A549 (cell line): ENCODE data around the gene TMEM144. TPM values are rescaled to one million over a fixed set of nuclear protein-coding genes. Genes with fewer than 3 reads are reported as not detected.

ENCODE experiments used
- ATAC-seq, 2 experiments: fragments of 200-7000 bp in 1 of 2; fragments of >200 bp in 1 of 2; cut with Nextera tagmentation in 1 of 2; cut with Tn5 transposase in 1 of 2; 3 replicates each; pipeline versions ENCODE4 v1.8.0 to v1.9.1; 2018 to 2020; ENCODE audit warnings: mild to moderate bottlenecking in 1 of 2, moderate library complexity in 1 of 2
- CTCF ChIA-PET: fragments of 300-600 bp; sonication (Branson Sonifier 250); formaldehyde crosslinking; extraction: SDS; loops from one replicate; lab custom pipeline; 2021; ENCODE audit warnings: antibody characterized with exemption, inconsistent platforms; lab: Yijun Ruan, JAX
- POLR2A ChIA-PET: fragments of 350-600 bp; formaldehyde crosslinking; extraction: SDS; loops from one replicate; lab custom pipeline; 2021; ENCODE audit warnings: antibody characterized with exemption, inconsistent platforms; lab: Yijun Ruan, JAX
- DNase-seq, 2 experiments: peaks; one replicate each; pipeline versions ENCODE4 v3.0.0 to v3.0.0-alpha.2; 2011 to 2016; ENCODE audit warnings: low read depth in 1 of 2, low spot score in 1 of 2
- FAIRE-seq: peaks from 2 replicates; lab custom pipeline; 2011; peaks lifted over from hg19 to GRCh38; lab: Jason Lieb, UNC
- H3K27ac ChIP-seq, 2 experiments: fragments of >200 bp; sonication (Bioruptor Twin); formaldehyde crosslinking; 3 replicates each; pipeline ENCODE4 v1.5.1; 2016 to 2017
- H3K4me1 ChIP-seq: fragments of >200 bp; sonication (Bioruptor Twin); formaldehyde crosslinking; 3 replicates; pipeline ENCODE4 v1.6.1; 2016
- H3K4me2 ChIP-seq: fragments of >200 bp; sonication (Bioruptor Twin); formaldehyde crosslinking; 3 replicates; pipeline ENCODE4 v1.6.1; 2016
- H3K4me3 ChIP-seq: fragments of >200 bp; sonication (Bioruptor Twin); formaldehyde crosslinking; 3 replicates; pipeline ENCODE4 v1.5.1; 2016
- H3K9me3 ChIP-seq: fragments of >200 bp; sonication (Bioruptor Twin); formaldehyde crosslinking; 3 replicates; pipeline ENCODE4 v1.6.1; 2016
- CBX8 ChIP-seq: fragments of 200-600 bp; sonication (generic); IDR thresholded peaks from 2 replicates; pipeline ENCODE4 v1.6.1; 2016
- CHD2 ChIP-seq: fragments of 150-350 bp; IDR thresholded peaks from 2 replicates; pipeline ENCODE4 v1.6.1; 2014; ENCODE audit warnings: low read length; ENCODE audit not compliant: partially characterized antibody
- CHD4 ChIP-seq: fragments of 200-600 bp; sonication (generic); IDR thresholded peaks from 2 replicates; pipeline ENCODE4 v1.6.1; 2016; ENCODE audit warnings: antibody characterized with exemption, mild to moderate bottlenecking, borderline replicate concordance
- EHF ChIP-seq: fragments of 250-450 bp; sonication (Bioruptor Pico); IDR thresholded peaks from 2 replicates; pipeline ENCODE4 v1.5.0; 2020; ENCODE audit warnings: mild to moderate bottlenecking
- ESRRA ChIP-seq: fragments of 150-350 bp; IDR thresholded peaks from 2 replicates; pipeline ENCODE4 v1.6.1; 2014; ENCODE audit warnings: mild to moderate bottlenecking, low read length, borderline replicate concordance
- FOSB ChIP-seq: fragments of 250-450 bp; sonication (Bioruptor Pico); IDR thresholded peaks from 2 replicates; pipeline ENCODE4 v1.5.0; 2020; ENCODE audit warnings: mild to moderate bottlenecking, moderate library complexity
- GATA3 ChIP-seq: IDR thresholded peaks from 2 replicates; pipeline ENCODE4 v1.6.1; 2012; ENCODE audit warnings: borderline replicate concordance
- HOXB13 ChIP-seq: fragments of 250-450 bp; sonication (Bioruptor Pico); IDR thresholded peaks from 2 replicates; pipeline ENCODE4 v1.5.0; 2020; ENCODE audit warnings: low read depth, mild to moderate bottlenecking, moderate library complexity
- HOXB5 ChIP-seq: fragments of 250-450 bp; sonication (Bioruptor Pico); IDR thresholded peaks from 2 replicates; pipeline ENCODE4 v1.5.0; 2020; ENCODE audit warnings: mild to moderate bottlenecking, moderate library complexity
- JUN ChIP-seq, 2 experiments: fragments of >200 bp; sonication (Bioruptor Twin); formaldehyde crosslinking; IDR thresholded peaks; 2 replicates in 1 of 2; 3 replicates in 1 of 2; pipeline ENCODE4 v1.6.1; 2016 to 2017
- MAZ ChIP-seq: fragments of 150-350 bp; IDR thresholded peaks from 2 replicates; pipeline ENCODE4 v1.6.1; 2014; ENCODE audit warnings: antibody characterized with exemption, low read depth, low read length, borderline replicate concordance
- POLR2AphosphoS2 ChIP-seq: conservative IDR thresholded peaks from 2 replicates; pipeline ENCODE4 v1.6.1; 2012; ENCODE audit warnings: low read length, improper control_type of control experiment, inconsistent platforms
- RAD21 ChIP-seq, 2 experiments: fragments of >200 bp in 1 of 2; sonication (Bioruptor Twin) in 1 of 2; formaldehyde crosslinking in 1 of 2; IDR thresholded peaks in 1 of 2; conservative IDR thresholded peaks in 1 of 2; 2 replicates in 1 of 2; 3 replicates in 1 of 2; pipeline ENCODE4 v1.6.1; 2012 to 2018; ENCODE audit warnings: inconsistent platforms in 1 of 2
- RFX5 ChIP-seq: fragments of 450-650 bp; IDR thresholded peaks from 2 replicates; pipeline ENCODE4 v1.7.1; 2014; ENCODE audit warnings: antibody characterized with exemption, mild to moderate bottlenecking, moderate library complexity
- SMC3 ChIP-seq: fragments of >200 bp; sonication (Bioruptor Twin); formaldehyde crosslinking; IDR thresholded peaks from 3 replicates; pipeline ENCODE4 v1.6.1; 2018; ENCODE audit warnings: inconsistent platforms
- SREBF2 ChIP-seq: fragments of 450-650 bp; IDR thresholded peaks from 2 replicates; pipeline ENCODE4 v1.6.1; 2014; ENCODE audit warnings: mild to moderate bottlenecking, moderate library complexity
- ZC3H11A ChIP-seq: fragments of 450-650 bp; IDR thresholded peaks from 2 replicates; pipeline ENCODE4 v1.6.1; 2014; ENCODE audit warnings: antibody characterized with exemption, mild to moderate bottlenecking
- ZFP36 ChIP-seq: fragments of 450-650 bp; IDR thresholded peaks from 2 replicates; pipeline ENCODE4 v1.6.1; 2014; ENCODE audit warnings: borderline replicate concordance; ENCODE audit not compliant: partially characterized antibody
- ZNF302 ChIP-seq: fragments of 250-450 bp; sonication (Bioruptor Pico); IDR thresholded peaks from 2 replicates; pipeline ENCODE4 v1.9.0; 2021; ENCODE audit warnings: inconsistent platforms, mild to moderate bottlenecking, moderate library complexity
- WGBS: methylation state at CpG from one replicate; pipeline ENCODE4 v1.1.6; 2017; ENCODE audit errors: missing lambda C conversion rate; 5-methylcytosine and 5-hydroxymethylcytosine counted together
- polyA plus RNA-seq, 4 experiments: library from polyadenylated mRNA; depleted of rRNA in 3 of 4; stranded (reverse); fragments of >200 nt; fragmentation: RNase III in 1 of 4; extraction: RNeasy Plus Mini Kit Qiagen cat#74134 plus additional on column Dnase treatment in 1 of 4; gene quantifications; 2 replicates in 3 of 4; 3 replicates in 1 of 4; pipeline ENCODE4 v1.2.3, GENCODE V29; 2011 to 2017
- TF ChIP-seq, protein P1 (sequence below): fragments of >200 bp; sonication (Bioruptor Twin); formaldehyde crosslinking; IDR thresholded peaks from 3 replicates; pipeline ENCODE4 v1.5.1; 2016
- TF ChIP-seq, protein P2 (sequence below): fragments of 250-450 bp; sonication (Bioruptor Pico); IDR thresholded peaks from 2 replicates; pipeline ENCODE4 v1.5.0; 2021; ENCODE audit warnings: mild to moderate bottlenecking, moderate library complexity, borderline replicate concordance
- TF ChIP-seq, protein P3 (sequence below): fragments of 450-650 bp; IDR thresholded peaks from 2 replicates; pipeline ENCODE4 v1.6.1; 2014; ENCODE audit warnings: antibody characterized with exemption

TMEM144 gene
- polyA plus RNA-seq, 2 of the 4 experiments (the other 2 are of a cell fraction), result 5.3 to 10.2 TPM

DNA sequence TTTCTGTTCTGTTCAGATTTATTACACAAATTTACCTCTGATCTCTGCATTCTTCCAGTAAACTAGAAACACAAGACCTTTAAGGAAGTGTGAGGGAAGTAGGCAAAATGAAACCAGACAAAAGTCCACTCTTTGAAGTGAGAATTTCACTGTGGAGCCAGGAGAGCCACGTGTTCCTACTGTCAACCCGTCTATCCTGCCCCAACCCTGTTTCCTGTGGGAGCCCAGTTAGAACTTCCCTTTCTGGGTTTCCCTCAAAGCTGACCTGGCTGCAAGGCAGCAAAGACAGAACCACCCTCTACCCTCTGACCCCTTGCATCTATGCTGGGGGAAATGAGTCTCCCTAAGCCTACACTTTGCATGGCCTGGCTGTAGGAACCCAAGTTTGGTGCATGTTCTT, 40.0 kb downstream of the TMEM144 start:
- FAIRE-seq (no peak), DNase-seq (no peak)
- WGBS, result 75% methylated on average over 2 of the region's 2 CpGs

DNA sequence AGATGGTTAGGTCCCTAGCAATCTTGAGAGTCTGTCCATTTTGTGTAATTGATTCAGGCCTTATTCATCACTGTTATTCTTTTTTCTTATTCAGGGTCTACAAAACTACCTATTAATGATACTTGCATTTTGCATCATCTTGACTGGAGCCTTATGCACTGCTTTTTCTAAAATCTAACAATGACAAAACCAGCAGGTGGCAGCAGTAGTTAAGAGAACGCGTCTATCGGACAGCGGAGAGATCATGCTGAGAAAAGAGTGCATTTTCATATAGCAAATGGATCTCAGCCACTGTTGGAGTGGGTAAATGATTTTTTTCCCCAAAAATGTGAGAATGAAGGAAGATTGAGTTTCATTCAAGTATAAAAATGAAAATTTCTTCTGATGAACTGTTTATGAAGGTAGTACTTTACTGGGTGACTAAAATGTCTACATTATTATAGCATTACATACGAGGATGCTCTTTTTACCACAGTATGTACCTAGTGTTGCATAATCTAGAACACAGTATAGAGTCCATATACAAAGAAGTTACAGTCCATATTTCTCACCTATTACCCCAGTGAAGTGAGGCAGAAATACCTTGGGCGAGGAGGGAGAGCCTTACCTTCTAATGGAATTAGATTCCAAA, 43.2 kb downstream of the TMEM144 start:
- no peak overlapping the region for H3K27ac ChIP-seq
- no peaks in the 10 kb centered on the region for H3K9me3 ChIP-seq
- ChIA-PET CTCF (interaction anchor here (0.7 to 7.2 kb wide), 6 partner anchors 9 to 389 kb away, joined by 3 to 46 read pairs (median 6); no protein-coding TSS in a partner anchor), POLR2A (no interaction called here)
- peak; percentile 13 to 39 for DNase-seq
- H3K4me2 ChIP-seq, result no peak overlapping the region
- WGBS, result 45% methylated on average over 6 of the region's 6 CpGs
- peak; percentile 90 to 91 for ATAC-seq
- no peak for TF ChIP-seq RFX5
- peak; percentile 64 for TF ChIP-seq SMC3
- no peak for TF ChIP-seq ESRRA
- TF ChIP-seq RAD21 (conservative IDR thresholded peaks at IDR 0.05 in 1 of 2, IDR thresholded peaks at IDR 0.05 in 1 of 2), result peak; percentile 66 to 74
- TF ChIP-seq, protein P1, sequence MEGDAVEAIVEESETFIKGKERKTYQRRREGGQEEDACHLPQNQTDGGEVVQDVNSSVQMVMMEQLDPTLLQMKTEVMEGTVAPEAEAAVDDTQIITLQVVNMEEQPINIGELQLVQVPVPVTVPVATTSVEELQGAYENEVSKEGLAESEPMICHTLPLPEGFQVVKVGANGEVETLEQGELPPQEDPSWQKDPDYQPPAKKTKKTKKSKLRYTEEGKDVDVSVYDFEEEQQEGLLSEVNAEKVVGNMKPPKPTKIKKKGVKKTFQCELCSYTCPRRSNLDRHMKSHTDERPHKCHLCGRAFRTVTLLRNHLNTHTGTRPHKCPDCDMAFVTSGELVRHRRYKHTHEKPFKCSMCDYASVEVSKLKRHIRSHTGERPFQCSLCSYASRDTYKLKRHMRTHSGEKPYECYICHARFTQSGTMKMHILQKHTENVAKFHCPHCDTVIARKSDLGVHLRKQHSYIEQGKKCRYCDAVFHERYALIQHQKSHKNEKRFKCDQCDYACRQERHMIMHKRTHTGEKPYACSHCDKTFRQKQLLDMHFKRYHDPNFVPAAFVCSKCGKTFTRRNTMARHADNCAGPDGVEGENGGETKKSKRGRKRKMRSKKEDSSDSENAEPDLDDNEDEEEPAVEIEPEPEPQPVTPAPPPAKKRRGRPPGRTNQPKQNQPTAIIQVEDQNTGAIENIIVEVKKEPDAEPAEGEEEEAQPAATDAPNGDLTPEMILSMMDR, result peak; percentile 49
- no peak for TF ChIP-seq GATA3
- no peaks in the 10 kb centered on the region for H3K4me1 ChIP-seq
- no peak overlapping the region for H3K4me3 ChIP-seq
- FAIRE-seq, result no peak

More for the DNA sequence above, 40.0 kb downstream of the TMEM144 start:
- CTCF ChIA-PET, result no interaction called here
- POLR2A ChIA-PET, result no interaction called here
- H3K4me3 ChIP-seq, result no peak overlapping the region
- H3K9me3 ChIP-seq, result no peaks in the 10 kb centered on the region
- no peak overlapping the region for H3K27ac ChIP-seq
- ATAC-seq, result no peak
- no peak overlapping the region for H3K4me2 ChIP-seq
- TF ChIP-seq FOSB (CRISPR knock-in tag) (no peak), CHD2 (no peak), CHD4 (no peak), CBX8 (no peak), ZFP36 (no peak), ZNF302 (CRISPR knock-in tag) (no peak), POLR2AphosphoS2 (no peak), HOXB5 (no peak), JUN (IDR thresholded peaks at IDR 0.05) (no peak)
- TF ChIP-seq, protein P2, sequence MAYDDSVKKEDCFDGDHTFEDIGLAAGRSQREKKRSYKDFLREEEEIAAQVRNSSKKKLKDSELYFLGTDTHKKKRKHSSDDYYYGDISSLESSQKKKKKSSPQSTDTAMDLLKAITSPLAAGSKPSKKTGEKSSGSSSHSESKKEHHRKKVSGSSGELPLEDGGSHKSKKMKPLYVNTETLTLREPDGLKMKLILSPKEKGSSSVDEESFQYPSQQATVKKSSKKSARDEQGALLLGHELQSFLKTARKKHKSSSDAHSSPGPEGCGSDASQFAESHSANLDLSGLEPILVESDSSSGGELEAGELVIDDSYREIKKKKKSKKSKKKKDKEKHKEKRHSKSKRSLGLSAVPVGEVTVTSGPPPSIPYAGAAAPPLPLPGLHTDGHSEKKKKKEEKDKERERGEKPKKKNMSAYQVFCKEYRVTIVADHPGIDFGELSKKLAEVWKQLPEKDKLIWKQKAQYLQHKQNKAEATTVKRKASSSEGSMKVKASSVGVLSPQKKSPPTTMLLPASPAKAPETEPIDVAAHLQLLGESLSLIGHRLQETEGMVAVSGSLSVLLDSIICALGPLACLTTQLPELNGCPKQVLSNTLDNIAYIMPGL, result no peak
- no peaks in the 10 kb centered on the region for H3K4me1 ChIP-seq

DNA sequence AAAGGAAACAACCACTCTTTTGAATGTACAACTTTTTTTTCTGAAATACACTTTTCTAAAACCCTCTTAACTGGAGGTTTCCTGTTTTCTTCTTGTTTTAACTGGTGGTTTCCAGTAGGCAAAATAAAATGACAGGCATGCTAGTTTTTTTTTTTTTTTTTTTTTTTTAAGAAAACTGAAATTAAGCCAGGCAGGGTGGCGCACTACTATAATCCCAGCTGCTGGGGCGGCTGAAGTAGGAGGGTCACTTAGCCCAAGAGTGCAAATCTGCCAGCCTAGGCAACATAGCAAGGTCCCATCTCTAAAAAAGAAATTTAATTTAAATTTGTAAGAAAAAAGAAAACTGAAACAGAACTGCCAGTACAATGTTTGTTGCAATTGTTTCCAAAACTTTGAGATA, 44.0 kb downstream of the TMEM144 start:
- no peak for ATAC-seq
- no peaks in the 10 kb centered on the region for H3K9me3 ChIP-seq
- DNase-seq, result no peak
- no peak overlapping the region for H3K4me2 ChIP-seq
- TF ChIP-seq MAZ (no peak), HOXB13 (CRISPR knock-in tag) (no peak), FOSB (CRISPR knock-in tag) (no peak), POLR2AphosphoS2 (no peak), ZC3H11A (no peak), RAD21 (conservative IDR thresholded peaks at IDR 0.05 in 1 of 2, IDR thresholded peaks at IDR 0.05 in 1 of 2) (no peak), EHF (no peak), SMC3 (no peak), SREBF2 (no peak)
- TF ChIP-seq, protein P3, sequence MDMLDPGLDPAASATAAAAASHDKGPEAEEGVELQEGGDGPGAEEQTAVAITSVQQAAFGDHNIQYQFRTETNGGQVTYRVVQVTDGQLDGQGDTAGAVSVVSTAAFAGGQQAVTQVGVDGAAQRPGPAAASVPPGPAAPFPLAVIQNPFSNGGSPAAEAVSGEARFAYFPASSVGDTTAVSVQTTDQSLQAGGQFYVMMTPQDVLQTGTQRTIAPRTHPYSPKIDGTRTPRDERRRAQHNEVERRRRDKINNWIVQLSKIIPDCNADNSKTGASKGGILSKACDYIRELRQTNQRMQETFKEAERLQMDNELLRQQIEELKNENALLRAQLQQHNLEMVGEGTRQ, result no peak
- TF ChIP-seq, protein P2, result no peak
- H3K4me3 ChIP-seq, result no peak overlapping the region
- CTCF ChIA-PET, result interaction anchor here (0.7 to 7.2 kb wide), 5 partner anchors 11 to 372 kb away, joined by 3 to 46 read pairs (median 5); no protein-coding TSS in a partner anchor
- no peak for FAIRE-seq
- no peaks in the 10 kb centered on the region for H3K4me1 ChIP-seq
- POLR2A ChIA-PET, result no interaction called here
- WGBS, result 92% methylated on average over 2 of the region's 2 CpGs
- H3K27ac ChIP-seq, result no peak overlapping the region
